Endothelial cell of umbilical vein (primary cell): Measurements from ENCODE around the gene CEP85.

Source experiments
- CTCF ChIP-seq, 2 donors: IDR thresholded peaks; 1 replicate in 1 of 2; 2 replicates in 1 of 2; pipeline ENCODE4 v1.5.1; 2011; ENCODE audit warnings: low read length in 2 of 2, mild to moderate bottlenecking in 2 of 2, moderate library complexity in 2 of 2, control low read depth in 1 of 2, inconsistent platforms in 1 of 2, low read depth in 1 of 2; ENCODE audit not compliant: insufficient read depth in 1 of 2; ENCODE audit errors: extremely low read depth in 1 of 2
- EZH2 ChIP-seq: IDR thresholded peaks from 2 replicates; pipeline ENCODE4 v1.6.1; 2012; ENCODE audit warnings: borderline replicate concordance, low read depth, mild to moderate bottlenecking, moderate library complexity, low read length, inconsistent platforms; ENCODE audit not compliant: severe bottlenecking
- MYC ChIP-seq: IDR thresholded peaks from one replicate; pipeline ENCODE4 v1.6.1; 2011; ENCODE audit warnings: mild to moderate bottlenecking, low read depth, low read length
- POLR2A ChIP-seq: IDR thresholded peaks from 2 replicates; pipeline ENCODE4 v1.6.1; 2012; ENCODE audit warnings: low read depth, mild to moderate bottlenecking, control low read depth, low read length
- POLR2AphosphoS5 ChIP-seq: IDR thresholded peaks from 2 replicates; pipeline ENCODE4 v1.6.1; 2012; ENCODE audit warnings: low read depth, mild to moderate bottlenecking, control low read depth, low read length, moderate library complexity; ENCODE audit not compliant: insufficient read depth

GRCh38 chr1:26290122-26290881 is 56.3 kb downstream of the CEP85 start:
- TF ChIP-seq EZH2, result no peak
- TF ChIP-seq POLR2AphosphoS5, result no peak
- no peak for TF ChIP-seq CTCF (IDR thresholded peaks at IDR 0.05; ENCODE audit: extremely low read depth in 1 of 2, insufficient read depth in 1 of 2, low read depth in 1 of 2, low read length in 2 of 2)
- TF ChIP-seq POLR2A, result no peak
- TF ChIP-seq MYC, result no peak
